RPMI7951 (cell line): ENCODE results near the gene SCUBE1. TPM values are rescaled to one million over a fixed set of nuclear protein-coding genes. Genes with fewer than 3 reads are reported as not detected.

Source experiments
- DNase-seq: peaks from one replicate; pipeline ENCODE4 v3.0.0-alpha.2; 2012; ENCODE audit warnings: low read depth
- total RNA-seq: library from RNA; depleted of rRNA; stranded (reverse); fragments of >200 nt; shearing (Covaris generic); gene quantifications from 2 replicates; pipeline ENCODE4 v1.2.3, GENCODE V29; 2014

The SCUBE1 gene
- total RNA-seq, 1 experiment from 2014 or later: 7.0 TPM

DNA sequence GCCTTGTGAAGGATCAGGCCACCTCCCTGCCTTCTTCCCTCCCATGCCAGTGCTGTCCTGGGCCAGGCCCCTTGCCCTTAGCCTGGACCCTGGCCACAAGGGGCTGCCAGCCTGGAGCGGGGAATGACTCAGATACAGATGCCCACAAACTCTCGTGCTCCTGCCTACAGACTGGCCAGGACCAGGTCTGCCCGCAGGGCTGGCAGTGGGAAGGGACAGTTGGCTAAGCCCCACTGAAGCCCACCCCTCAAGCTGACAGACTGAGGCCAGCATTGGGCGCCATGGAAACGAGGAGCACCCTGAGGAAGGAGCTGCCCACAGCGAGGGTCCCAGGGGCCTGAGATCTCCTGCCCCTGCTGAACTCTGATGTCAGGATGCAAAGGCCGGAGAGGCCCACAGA is 14.1 kb downstream of the SCUBE1 start:
- no peak for DNase-seq

DNA sequence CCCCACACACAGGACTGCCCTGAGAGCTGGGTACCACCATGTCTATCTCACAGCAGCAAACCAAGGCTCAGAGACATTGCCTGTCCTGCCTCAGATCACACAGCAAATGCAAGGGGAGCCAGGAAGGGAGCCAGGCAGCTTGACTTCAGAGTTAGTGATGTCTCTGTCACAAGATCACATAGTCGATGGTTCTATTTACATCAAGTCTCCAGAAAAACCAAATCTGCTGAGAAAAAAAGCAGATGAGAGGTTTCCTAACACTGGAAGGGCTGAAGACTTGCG is 16.1 kb downstream of the SCUBE1 start:
- DNase-seq: no peak

DNA sequence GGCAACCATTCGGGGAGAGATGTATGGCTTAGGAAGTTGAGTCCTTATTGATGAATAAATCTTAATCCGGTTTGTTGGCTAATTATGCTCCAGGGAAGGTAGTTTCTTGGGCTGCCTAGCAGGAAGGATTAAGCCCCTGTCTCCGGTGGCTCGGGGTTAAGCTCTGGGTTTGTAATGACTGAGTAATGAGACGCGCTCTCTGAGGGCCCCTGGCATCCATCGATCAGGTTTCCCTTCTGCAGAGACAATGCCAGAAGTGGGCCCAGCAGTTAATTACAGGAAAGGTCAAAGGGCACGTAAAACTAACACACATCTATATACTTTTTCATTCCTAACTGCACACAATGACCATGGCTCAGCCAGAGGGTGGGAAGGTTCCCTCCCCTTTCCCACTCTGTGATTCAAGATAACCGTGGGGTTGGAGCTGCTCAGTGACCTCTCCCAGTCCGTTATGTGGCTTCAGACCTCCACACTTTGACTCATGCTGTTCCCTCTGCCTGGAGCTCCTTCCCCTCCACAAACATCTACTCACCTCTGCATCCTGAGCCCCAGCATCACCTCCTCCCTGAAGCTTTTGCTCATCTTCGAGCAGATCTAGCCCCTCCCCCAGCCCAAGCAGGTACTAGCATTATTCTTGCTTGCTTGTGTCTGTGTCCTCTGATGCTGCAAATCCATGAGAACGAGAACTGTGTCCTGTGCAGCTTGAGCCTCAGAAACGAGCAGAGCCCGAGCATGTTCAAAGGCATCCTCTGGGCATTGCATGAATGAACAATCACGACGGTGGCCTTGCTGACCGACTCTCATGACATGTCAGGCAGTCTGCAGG is 16.6 kb downstream of the SCUBE1 start:
- DNase-seq: no peak

DNA sequence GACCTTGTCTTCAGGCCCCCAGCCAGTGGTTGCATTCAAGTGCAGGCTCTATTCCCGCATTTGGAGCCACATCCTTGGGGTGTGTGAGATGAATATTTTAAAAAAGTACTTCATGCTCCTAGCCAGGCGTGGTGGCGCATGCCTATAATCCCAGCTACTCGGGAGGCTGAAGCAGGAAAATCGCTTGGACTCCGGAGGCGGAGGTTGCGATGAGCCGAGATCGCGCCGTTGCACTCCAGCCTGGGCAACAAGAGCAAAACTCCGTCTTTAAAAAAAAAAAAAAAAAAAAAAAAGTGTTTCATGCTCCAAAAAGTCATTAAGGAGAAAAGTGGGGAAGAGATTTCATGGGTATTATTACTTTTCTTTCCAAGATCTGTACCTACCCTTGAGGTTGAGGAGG is 18.0 kb downstream of the SCUBE1 start:
- DNase-seq: no peak

DNA sequence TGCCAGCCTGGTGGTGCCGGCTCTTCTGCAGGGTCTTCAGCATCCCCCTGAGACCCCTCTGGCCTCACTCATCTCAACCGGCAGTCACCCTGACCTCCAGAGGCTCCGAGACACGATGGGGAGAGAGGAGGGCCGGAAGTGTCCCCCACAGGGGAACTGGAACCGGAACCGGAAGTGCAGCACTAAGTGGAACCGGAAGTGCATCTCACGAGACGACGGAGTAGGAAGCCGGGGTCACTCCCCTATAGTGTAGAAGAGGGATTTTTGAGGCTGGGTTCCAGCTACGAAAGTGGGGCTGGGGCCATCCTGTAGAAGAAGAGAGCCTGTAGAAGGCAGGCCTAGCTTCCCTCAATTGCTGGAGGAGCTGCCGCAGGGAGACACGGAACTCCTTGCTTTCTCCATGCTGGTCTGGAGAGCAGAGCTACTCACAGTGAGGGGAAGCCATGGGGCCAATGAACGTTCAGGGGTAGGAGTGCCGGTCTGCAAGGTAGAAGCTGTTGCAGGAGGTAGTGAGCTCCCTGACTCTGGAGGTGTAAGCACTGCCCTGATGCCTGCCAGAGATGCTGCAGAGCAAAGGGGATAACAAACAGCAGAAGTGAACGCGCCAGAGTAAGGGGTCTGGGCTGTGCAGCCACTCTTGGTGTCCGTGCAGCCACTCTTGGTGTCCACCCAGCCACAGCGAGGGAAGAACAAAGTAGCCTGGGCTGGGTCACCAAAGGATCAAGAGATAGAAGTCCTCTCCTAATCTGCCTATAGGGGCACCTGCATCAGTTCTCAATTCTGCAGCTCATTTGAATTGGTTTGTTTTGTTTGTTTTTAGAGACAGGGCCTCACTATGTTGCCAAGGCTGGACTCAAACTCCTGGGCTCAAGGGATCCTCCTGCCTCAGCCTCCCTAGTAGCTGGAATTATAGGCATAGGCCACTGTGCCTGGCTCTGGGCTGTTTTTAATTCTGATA is 21.9 kb downstream of the SCUBE1 start:
- no peak for DNase-seq

DNA sequence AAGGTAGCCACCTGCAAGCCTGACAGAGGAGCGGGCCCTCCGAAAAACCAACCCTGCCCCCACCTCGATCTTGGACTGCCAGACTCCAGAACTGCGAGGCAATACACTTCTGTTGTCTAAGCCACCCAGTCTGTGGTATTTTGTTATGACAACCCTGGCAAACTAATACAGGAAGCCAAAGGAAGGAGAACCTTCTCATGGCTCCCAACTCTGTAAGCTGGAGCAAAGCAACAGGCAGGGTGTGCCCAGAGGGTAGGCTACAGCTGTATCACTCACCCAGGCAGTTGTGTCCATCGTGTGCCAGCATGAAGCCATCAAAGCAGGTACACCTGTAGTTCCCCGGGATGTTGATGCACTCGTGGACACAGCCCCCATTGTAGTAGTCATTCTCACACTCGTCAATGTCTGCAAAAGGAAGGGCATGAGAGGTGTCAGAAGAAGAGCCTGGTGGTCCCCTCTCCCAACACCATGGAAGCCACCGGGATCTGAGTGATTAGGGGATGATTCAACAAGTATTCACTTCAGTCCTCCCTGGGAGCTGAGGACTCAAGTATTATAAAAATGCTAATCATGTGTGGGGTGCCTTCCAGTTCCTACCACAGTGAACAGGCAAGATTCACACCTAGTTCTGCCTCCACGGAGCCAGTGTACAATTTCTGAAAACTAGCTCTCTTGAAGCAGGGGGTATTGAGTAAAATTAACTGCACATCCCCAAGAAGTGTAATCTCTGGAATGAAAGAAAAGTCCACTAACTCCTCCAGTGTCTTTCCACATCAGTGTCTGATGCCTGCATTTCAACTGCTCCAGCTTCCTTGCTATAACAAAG is 23.3 kb downstream of the SCUBE1 start:
- DNase-seq: peak; percentile 45

DNA sequence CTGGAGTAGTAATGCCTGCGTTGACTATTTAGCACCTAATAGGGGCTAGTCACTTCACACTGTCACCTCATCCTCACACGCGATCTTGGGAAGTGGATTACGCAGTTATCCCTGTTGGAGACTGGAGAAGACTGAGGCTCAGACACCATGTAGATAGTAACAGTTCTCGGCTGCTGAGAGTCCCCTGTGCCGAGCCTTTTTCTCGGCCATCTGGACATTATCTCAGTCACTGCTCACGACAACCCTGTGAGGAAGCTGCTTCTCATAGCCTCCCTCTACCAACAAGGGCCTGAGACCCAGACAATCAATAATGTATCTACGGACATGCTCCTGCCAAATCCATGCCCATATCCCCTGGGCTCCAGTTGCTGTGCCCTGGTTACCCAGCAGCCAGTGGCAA is 25.9 kb downstream of the SCUBE1 start:
- no peak for DNase-seq

DNA sequence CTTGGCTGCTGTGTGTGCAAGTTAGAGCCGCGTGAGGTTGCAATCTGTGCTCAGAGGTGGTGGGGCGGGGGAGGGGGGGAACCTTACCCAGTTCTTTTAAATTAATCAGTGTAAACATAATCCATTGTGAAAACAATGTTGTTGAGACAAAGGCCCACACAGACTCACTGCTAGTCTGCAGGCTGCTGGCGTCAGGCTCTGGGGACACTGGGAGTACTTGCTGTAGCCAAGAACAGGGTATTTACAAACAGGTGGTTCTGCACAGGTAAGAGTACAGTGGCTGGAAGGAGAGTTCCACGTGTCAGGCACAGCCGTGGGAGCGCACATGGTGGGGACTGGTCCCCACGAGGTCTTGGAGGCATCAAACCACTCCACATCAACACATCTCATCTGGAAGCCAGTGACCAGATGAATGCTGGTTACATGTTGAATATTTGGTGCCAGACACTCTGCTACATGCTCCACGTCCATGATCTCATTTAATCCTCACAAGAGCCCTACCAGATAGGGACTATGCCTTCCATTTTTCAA is 27.4 kb downstream of the SCUBE1 start:
- no peak for DNase-seq

DNA sequence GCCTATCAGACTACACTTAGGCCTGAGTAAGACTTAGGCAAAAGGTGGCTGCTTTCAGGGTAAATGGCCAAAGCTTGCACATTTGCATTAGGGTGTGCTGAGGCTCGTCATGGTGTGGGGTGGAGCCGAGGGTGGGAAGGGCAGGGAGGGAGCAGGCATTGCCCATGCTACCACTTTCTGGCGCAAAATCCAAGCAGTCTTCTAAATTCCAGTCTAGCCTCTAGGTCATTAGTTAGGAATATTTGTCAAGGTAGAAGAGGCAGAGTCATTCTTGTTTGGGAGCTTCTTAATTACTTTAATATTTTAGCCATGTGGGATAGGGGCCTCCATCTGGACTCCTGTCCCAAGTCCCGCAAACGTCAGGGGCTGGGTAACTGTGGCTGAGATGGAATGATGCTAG is 28.6 kb downstream of the SCUBE1 start:
- no peak for DNase-seq

DNA sequence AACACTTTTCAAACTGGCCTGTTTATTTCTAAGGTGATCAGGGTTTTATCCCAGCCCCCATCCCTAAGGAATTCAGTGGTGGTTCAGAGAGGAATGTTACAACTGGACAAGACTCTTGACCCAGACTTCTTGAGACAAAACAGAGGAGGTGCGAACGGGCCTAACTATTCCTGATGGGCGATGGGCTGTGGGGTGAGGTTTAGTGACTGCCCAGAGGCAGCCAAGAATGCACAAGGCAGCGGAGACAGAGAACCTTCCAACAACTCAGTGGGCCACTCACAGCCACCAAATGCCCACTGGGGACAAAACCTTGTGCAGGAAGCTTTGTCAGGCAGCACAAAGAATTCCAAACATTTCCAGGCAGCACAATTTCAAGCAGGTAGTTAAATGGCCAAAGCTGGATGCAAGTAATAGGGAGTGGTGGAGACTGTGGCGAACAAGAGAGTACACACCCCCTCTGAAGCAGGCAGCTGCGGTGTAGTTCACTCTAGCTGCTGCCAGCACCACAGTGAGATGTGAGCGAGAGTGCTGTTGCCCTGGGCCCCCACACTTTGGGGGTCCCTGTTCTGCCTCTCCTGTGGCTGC is 29.2 kb downstream of the SCUBE1 start:
- DNase-seq: no peak

DNA sequence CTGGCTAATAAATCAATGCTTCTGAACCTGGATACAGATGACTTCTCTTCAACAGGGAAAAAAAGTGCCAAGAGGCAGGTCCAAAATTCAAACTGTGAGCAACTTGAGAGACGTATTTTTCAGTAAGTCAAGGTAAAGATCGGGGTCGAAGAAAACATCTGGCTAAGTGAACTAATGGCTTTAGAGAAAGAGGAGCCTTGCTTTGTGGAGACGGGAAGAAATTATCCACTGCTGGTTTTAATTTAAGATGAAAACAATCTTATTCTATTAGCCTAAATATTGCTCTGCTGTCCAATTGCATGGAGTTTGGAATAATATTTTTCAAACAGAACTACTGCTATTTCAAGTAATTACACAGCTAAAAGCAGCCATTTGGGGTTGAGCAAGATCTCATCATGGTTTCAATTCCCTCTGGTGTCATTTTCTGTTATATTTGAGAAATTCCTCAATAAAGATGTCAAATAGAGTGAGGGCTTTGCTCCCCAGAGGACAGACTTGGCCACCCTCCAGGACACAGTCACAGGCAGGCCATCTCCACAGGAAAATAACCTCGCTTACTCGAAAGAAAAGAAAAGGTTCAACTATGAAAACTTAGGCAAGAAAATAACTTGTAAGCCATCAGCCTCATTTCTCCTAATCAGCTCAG is 29.8 kb downstream of the SCUBE1 start:
- no peak for DNase-seq

DNA sequence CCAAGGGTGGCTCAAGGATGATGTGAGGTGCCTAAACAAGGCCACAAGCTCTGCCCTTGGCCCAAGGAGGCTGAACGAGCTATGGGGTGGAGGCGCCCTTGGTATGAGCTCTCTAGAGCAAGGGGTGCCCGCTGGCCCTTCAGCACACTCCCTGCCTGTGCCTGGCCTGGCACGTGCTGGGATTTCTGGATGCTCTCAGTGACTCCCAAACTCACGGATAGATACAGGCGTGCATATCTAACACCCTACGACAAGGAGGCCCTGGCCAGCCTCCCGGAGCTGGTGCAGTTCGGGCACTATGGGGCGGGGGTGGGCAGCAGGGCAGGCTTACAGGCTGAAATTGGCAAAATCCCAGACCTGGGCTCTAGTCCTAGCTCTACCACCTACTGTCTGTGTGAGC is 30.6 kb downstream of the SCUBE1 start:
- no peak for DNase-seq

DNA sequence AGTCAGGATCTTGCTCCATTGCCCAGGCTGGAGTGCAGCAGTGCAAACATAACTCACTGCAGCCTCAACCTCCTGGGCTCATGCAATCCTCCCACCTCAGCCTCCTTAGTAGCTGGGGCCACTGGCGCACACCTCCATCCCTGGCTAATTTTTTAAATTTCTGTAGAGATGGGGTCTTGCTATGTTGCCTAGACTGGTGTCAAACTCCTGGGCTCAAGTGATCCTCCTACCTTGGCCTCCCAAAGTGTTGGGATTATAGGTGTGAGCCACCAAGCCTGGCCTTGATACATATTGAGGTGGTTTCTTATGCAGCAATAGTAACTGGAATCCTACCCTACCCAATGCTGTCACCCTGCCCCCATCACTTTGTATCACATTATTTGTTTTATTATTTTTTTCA is 32.4 kb downstream of the SCUBE1 start:
- DNase-seq: no peak

DNA sequence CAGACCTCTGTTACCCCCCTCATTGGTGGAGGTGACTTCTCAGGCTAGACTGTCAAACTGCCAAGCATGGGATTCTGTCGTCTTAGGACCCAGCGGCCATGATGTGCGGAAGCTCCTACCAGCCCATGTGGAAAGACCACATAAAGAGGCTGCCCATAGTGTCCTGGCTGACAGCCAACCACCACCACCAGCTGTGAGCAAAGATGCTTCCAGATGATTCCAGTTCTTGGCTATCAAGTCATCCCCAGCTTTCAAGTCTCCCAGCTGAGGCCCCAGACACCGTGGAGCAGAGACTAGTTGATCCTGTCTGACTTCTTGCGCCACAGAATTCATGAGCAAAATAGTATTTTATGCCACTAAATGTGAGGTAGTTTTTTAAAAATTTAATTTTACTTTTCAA is 32.9 kb downstream of the SCUBE1 start:
- peak; percentile 93 for DNase-seq

DNA sequence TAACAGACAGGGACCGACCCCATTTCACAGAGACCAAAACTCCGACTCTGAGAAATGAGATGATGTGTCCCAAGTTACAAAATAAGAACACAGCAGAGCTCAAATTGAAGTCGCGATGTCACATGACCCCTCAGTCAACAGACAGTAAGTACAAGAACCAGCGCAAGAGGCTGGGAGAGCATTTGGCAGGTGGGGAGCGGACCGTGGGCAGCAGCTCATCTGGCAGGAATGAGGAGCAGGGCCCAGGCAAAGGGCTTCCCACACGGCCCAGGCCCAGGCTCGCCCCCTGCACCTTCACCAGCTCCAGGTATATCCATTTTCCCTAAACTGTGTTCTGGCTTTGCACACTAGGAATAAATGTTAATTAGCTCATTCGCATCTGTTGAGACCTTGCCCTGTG is 34.3 kb downstream of the SCUBE1 start:
- no peak for DNase-seq

DNA sequence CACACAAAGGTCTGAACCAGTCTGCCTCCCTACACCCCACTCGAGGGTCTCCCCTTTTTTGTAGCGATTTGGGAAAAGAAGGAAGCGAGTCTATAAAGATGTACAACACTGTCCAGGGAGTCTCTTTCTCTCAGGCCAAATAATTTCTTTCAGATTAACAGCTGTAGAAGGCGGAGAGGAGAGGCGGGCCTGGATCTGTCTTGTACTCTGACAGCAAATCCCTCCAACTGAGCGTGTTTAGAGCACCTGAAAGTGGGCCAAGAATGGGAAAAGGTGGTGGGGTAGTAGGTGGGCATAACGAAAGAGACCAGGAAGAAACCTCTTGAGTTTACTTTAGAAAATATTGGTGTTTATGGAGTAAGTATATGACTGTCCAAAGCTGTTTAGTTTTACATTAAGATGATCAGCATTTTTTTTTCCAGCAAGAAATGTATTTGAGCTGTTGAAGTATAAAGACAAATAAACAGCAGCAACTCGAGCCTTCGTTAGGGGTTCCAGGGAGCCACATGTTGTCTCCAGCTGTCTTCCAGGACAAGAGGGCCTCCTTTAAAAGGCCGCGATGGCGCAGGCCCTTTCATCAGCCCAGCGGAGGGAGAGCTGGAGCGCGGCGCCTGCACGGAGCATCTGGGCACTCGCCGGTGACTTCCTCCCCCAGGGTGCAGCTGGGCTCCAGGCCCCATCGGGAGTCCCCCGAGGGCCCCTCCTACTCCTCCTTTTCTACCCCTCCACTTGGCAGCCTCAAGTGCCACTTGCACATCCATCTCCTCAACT is 34.9 kb downstream of the SCUBE1 start:
- DNase-seq: no peak

DNA sequence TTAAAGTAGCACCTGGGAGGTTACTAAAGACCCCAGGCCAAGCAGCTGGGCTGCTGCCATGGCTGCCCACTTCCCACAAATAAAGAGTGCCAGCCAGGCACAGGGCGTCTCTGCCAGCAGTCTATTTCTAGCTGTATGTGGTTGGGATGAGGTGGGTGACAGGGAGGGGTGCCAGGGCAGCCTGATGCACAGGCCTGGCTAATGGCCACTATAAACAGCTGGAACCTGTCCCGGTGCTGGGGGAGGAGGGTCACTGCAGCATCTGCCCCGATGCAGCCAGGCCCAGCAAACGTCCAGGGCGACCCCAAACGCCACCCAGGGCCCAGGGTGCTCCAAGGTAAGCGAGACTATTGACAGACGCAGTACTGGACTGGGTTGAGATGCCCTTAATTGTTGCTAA is 37.4 kb downstream of the SCUBE1 start:
- peak; percentile 58 for DNase-seq

DNA sequence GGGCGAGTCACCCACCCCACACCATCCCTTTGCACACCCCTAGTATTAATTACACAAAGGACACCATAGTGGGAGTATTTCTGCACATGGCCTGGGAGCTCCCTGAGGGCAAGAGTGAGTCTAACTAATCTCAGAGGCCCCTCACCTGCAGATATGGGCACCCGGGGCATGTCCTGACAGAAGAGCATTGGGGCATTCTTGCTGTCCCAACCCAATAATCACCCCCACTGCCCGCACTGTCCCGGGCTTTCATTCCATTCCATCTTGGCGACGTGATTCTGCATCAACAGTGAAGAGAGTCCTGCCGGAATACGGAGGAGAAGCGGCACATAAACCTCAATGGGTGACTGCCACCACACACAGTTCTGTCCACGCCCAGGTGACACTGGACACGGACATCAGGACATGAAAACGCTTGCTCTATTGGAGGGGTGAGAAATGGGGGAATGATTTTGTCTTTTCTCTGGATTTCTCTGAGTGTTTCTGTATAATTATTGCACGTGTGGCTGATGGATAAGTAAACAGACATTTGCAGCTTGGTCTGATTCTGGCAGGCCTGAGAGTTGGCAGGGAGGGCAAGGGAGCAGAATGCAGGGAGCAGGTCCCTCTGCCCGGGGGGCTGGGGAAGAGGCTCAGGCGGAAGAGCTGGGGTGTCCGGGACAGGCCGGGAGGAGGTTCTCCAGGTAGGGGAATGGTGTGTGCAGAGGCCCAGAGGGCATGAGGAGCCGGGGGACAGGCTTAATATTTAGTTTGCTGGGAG is 38.2 kb downstream of the SCUBE1 start:
- no peak for DNase-seq

DNA sequence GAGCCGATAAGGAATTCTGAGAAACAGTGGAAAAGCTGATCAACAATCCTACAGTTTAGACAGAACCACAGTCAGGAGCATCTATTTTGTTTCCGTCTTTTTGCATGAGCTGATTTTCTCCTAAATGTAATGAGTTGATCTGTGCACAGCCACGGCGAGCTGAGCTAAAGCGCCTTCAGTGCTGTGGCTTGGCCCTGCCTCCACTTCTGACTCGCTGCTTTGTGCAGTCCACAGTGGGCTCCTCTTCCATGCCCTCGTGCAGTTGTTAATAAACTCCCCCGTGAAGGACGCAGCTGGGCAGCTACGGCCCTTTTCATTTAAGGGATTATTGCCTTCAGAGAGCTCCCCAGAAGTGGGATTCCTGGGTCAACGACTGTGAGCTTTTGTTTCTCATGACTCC is 39.4 kb downstream of the SCUBE1 start:
- no peak for DNase-seq

DNA sequence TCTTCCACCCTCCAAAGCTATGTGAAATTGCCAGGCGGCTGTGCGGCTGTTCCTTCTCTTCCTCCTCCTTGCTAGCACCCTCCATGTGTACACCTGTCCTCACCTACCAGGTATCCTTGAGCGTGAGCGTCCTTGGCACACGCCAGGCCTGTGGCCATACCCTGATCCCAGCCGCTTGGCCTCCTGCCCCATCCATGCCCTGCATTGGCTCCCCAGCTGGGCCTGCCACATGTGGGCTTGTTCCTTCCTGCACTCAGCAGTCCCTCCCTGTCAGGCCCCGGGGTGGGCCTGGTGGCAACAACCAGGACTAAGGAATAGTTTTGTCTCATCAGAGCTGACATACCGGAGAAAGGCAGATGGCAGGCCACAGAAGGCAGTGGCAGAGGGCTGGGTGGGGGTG is 40.0 kb downstream of the SCUBE1 start:
- DNase-seq: no peak
